Effector CD4-positive, alpha-beta T cell (primary cell): ENCODE results near the gene ARHGAP31.
"Not testable (repeated sequence)": the region's sequence is repeated elsewhere in the genome, so short reads cannot be mapped to it uniquely, and the experiment has no call there.

Experiments used
- DNase-seq: peaks from one replicate; pipeline ENCODE4 v3.0.0-alpha.2; 2020

The ARHGAP31 gene

GRCh38 chr3:119352034-119352609, 57.9 kb downstream of the ARHGAP31 start:
- peak; percentile 17 for DNase-seq

GRCh38 chr3:119352863-119353527, 58.8 kb downstream of the ARHGAP31 start:
- no peak for DNase-seq

- DNase-seq: not testable (repeated sequence)
Observed at GRCh38 chr3:119355608-119356007, 61.4 kb downstream of the ARHGAP31 start.

GRCh38 chr3:119356646-119357045, 62.5 kb downstream of the ARHGAP31 start:
- DNase-seq: no peak

GRCh38 chr3:119357190-119357589, 63.0 kb downstream of the ARHGAP31 start:
- DNase-seq: no peak

- no peak for DNase-seq
Observed at GRCh38 chr3:119359476-119360326, 65.5 kb downstream of the ARHGAP31 start.

- no peak for DNase-seq
Observed at GRCh38 chr3:119360736-119361462, 66.7 kb downstream of the ARHGAP31 start.

GRCh38 chr3:119362010-119362409, 67.8 kb downstream of the ARHGAP31 start:
- no peak for DNase-seq

- DNase-seq: no peak
Observed at GRCh38 chr3:119362940-119363725, 69.0 kb downstream of the ARHGAP31 start.

- DNase-seq: no peak
Observed at GRCh38 chr3:119364401-119364800, 70.2 kb downstream of the ARHGAP31 start.

- no peak for DNase-seq
Observed at GRCh38 chr3:119365418-119365817, 71.2 kb downstream of the ARHGAP31 start.

GRCh38 chr3:119367000-119367399, 72.8 kb downstream of the ARHGAP31 start:
- DNase-seq: no peak

- DNase-seq: no peak
Observed at GRCh38 chr3:119368298-119368697, 74.1 kb downstream of the ARHGAP31 start.

- DNase-seq: not testable (repeated sequence)
Observed at GRCh38 chr3:119371786-119372185, 77.6 kb downstream of the ARHGAP31 start.

GRCh38 chr3:119375106-119375505, 80.9 kb downstream of the ARHGAP31 start:
- DNase-seq: no peak

- no peak for DNase-seq
Observed at GRCh38 chr3:119375510-119375909, 81.3 kb downstream of the ARHGAP31 start.

- DNase-seq: no peak
Observed at GRCh38 chr3:119376758-119377157, 82.6 kb downstream of the ARHGAP31 start.

- no peak for DNase-seq
Observed at GRCh38 chr3:119378259-119378803, 84.1 kb downstream of the ARHGAP31 start.

GRCh38 chr3:119380697-119381096, 86.5 kb downstream of the ARHGAP31 start:
- DNase-seq: no peak

GRCh38 chr3:119382134-119382533, 88.0 kb downstream of the ARHGAP31 start:
- DNase-seq: no peak

GRCh38 chr3:119388577-119388976, 94.4 kb downstream of the ARHGAP31 start:
- no peak for DNase-seq

- DNase-seq: no peak
Observed at GRCh38 chr3:119395923-119396358, 101.8 kb downstream of the ARHGAP31 start.
